Right lobe of liver (tissue), 6 donors: ENCODE data around the gene EPHA2. TPM values are rescaled to one million over a fixed set of nuclear protein-coding genes. Genes with fewer than 3 reads are reported as not detected.

Experiments used
- ATAC-seq, 4 donors: fragments of 200-7000 bp; cut with Tn5 transposase; one replicate each; pipeline ENCODE4 v1.9.1; 2020; ENCODE audit warnings: mild to moderate bottlenecking in 4 of 4, moderate library complexity in 4 of 4
- DNase-seq, 3 donors: peaks; one replicate each; pipeline ENCODE4 v3.0.0-alpha.2; 2020
- H3K27ac ChIP-seq, 3 donors: fragments of 200-600 bp; one replicate each; pipeline ENCODE4 v1.8.0; 2022
- H3K27me3 ChIP-seq, 2 donors: fragments of 200-600 bp; one replicate each; pipeline ENCODE4 v1.8.0; 2022
- H3K36me3 ChIP-seq, 4 donors: fragments of 200-600 bp; sonication (generic) in 1 of 4; one replicate each; pipeline versions ENCODE4 v1.5.1 to v1.8.0; 2017 to 2022; ENCODE audit warnings: control low read depth in 1 of 4
- H3K4me1 ChIP-seq, 4 donors: fragments of 200-600 bp; sonication (generic) in 1 of 4; one replicate each; pipeline versions ENCODE4 v1.5.1 to v1.8.0; 2017 to 2022; ENCODE audit warnings: control low read depth in 1 of 4
- H3K4me3 ChIP-seq, 3 donors: fragments of 200-600 bp; one replicate each; pipeline ENCODE4 v1.8.0; 2022
- H3K9me3 ChIP-seq, 4 donors: fragments of 200-600 bp; sonication (generic) in 1 of 4; one replicate each; pipeline versions ENCODE4 v1.5.1 to v1.8.0; 2017 to 2022; ENCODE audit warnings: control low read depth in 1 of 4
- POLR2A ChIP-seq: fragments of 450-650 bp; IDR thresholded peaks from one replicate; pipeline ENCODE4 v1.6.1; 2017; ENCODE audit warnings: antibody characterized with exemption, mild to moderate bottlenecking
- WGBS: methylation state at CpG from one replicate; pipeline ENCODE4 v1.1.6; 2018; ENCODE audit warnings: low coverage, low lambda C conversion rate; ENCODE audit not compliant: insufficient coverage; ENCODE audit errors: missing lambda C conversion rate; 5-methylcytosine and 5-hydroxymethylcytosine counted together
- intact Hi-C, 2 donors: fragments of 100-400 bp; cut with DNase I; formaldehyde crosslinking; loops; one replicate each; pipeline versions ENCODE4 v1.11.2 to v1.14.1; 2022
- total RNA-seq, 6 experiments: library from RNA; depleted of rRNA in 2 of 6; stranded (reverse); fragments of >200 nt in 2 of 6; fragmentation: NEBNext Ultra II Directional in 3 of 6; extraction: Animal tissue kit (Norgen Biotek cat#: 25700) in 3 of 6; gene quantifications; one replicate each; pipeline versions ENCODE4 v1.1.0 to v1.2.4, GENCODE V29; 2016 to 2023
- TF ChIP-seq, protein P1 (sequence below), 4 donors: fragments of 200-600 bp in 3 of 4; fragments of 450-650 bp in 1 of 4; IDR thresholded peaks; one replicate each; pipeline versions ENCODE4 v1.5.1 to v1.8.0; 2016 to 2022; ENCODE audit warnings: antibody characterized with exemption in 4 of 4, mild to moderate bottlenecking in 2 of 4
- donor health status: DM: no; HTN: yes; CAD: no.
- donor health status: DM: no; HTN: no; CAD: no.
- donor health status: DM: no; HTN: no; CAD: no.
- donor health status: DM: no; HTN: yes; CAD: no.
- donor health status: DM: no; HTN: yes; CAD: no.

Gene EPHA2
- total RNA-seq, 6 experiments from 2014 or later = 6.0 to 14.7 (median 10.8) TPM

DNA sequence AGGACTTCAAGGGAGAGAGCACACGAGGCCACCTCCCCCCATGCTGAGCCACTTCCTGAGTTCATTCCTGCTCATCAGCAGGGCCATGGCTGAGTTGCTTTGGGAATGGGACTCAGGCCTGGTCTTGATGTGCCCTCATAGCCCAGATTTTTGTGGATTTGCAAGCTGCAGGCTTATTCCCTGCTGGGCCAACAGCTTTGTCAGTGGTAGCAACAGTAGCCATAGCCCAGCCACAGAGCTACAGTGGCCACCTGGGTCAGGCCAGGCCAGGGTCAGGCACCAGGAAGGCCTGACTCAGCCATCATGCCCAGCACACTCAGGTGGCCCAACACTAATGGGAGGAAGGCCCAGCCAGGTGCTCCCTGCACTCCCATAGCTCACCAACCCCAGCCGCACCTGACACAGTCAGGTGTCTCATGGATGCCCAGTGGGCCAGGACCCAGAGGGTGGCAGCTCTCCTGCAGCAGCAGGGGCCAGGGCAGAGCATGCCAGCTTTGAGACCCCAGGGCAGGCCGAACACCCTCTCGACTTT, 33.5 kb downstream of the EPHA2 start:
- peaks cover 0 to 22% (median 3%) of the 10 kb centered on the region in 4 donors for H3K4me1 ChIP-seq
- no peak overlapping the region for H3K27ac ChIP-seq
- peaks cover 0 to 10% (median 4%) of the 10 kb centered on the region in 4 donors for H3K36me3 ChIP-seq
- WGBS = 60% methylated on average over 1 of the region's 4 CpGs
- H3K27me3 ChIP-seq = no peaks in the 10 kb centered on the region
- TF ChIP-seq POLR2A = no peak
- TF ChIP-seq, protein P1, sequence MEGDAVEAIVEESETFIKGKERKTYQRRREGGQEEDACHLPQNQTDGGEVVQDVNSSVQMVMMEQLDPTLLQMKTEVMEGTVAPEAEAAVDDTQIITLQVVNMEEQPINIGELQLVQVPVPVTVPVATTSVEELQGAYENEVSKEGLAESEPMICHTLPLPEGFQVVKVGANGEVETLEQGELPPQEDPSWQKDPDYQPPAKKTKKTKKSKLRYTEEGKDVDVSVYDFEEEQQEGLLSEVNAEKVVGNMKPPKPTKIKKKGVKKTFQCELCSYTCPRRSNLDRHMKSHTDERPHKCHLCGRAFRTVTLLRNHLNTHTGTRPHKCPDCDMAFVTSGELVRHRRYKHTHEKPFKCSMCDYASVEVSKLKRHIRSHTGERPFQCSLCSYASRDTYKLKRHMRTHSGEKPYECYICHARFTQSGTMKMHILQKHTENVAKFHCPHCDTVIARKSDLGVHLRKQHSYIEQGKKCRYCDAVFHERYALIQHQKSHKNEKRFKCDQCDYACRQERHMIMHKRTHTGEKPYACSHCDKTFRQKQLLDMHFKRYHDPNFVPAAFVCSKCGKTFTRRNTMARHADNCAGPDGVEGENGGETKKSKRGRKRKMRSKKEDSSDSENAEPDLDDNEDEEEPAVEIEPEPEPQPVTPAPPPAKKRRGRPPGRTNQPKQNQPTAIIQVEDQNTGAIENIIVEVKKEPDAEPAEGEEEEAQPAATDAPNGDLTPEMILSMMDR (IDR thresholded peaks at IDR 0.05) = no peak
- no peaks in the 10 kb centered on the region for H3K9me3 ChIP-seq
- ATAC-seq (peak; percentile 19 to 56 (median 34)), DNase-seq (no peak)
- intact Hi-C loops = no loop called here
- no peak overlapping the region for H3K4me3 ChIP-seq

DNA sequence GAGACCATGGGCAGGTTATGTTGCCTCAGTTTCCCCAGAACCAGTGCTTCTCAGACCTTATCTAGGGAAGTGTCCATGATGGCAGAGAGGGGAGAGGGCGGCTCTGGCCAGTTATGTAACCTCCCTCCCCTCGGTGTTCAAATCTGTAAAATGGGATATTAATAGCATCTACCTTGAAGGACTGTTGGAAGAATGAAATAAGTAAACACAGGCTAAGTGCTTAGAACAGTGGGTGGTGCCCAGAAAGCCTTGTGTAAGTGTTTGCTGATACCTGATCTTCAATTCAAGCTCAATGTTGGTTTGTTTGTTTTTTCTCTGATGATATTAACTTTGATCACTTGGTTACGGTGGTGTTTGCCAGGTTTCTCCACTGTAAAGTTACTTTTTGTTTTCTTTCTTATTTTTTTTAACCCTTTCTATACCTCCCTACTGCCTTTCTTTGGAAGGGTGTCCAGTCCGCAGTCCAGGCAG, 34.9 kb downstream of the EPHA2 start:
- intact Hi-C loops = no loop called here
- peak; percentile 14 to 65 (median 49) for ATAC-seq
- no peak for DNase-seq
- no peaks in the 10 kb centered on the region for H3K27me3 ChIP-seq
- 16% methylated on average over 2 of the region's 4 CpGs for WGBS
- H3K9me3 ChIP-seq = no peaks in the 10 kb centered on the region
- H3K4me1 ChIP-seq = peaks cover 0 to 25% (median 3%) of the 10 kb centered on the region in 4 donors
- H3K36me3 ChIP-seq = peaks cover 0 to 8% (median 2%) of the 10 kb centered on the region in 4 donors
- TF ChIP-seq POLR2A = no peak
- TF ChIP-seq, protein P1 (IDR thresholded peaks at IDR 0.05) = no peak
- H3K27ac ChIP-seq = no peak overlapping the region
- H3K4me3 ChIP-seq = no peak overlapping the region

DNA sequence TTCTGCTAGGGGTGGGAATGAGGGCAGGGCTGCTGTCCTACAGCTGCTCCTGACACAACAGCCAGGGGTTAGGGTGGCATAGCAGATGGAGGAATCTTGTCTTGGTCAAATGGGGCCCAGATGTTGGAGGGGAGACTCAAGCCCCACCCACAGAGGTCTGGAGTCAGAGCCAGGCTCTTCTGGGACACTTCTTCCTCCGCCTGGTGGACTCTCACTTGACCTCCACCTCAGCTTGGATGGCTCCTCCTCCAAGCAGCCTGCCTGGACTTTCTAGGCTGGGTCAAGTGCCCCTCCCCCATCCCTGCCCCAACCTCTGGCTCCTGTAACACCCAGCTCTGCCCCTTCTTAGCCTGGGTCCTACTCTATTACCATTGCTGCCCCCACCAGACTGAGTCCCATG, 35.5 kb downstream of the EPHA2 start:
- no peak for TF ChIP-seq POLR2A
- H3K9me3 ChIP-seq = no peaks in the 10 kb centered on the region
- no peak overlapping the region for H3K27ac ChIP-seq
- H3K4me3 ChIP-seq = no peak overlapping the region
- intact Hi-C loops = no loop called here
- peaks cover 0 to 8% (median 2%) of the 10 kb centered on the region in 4 donors for H3K36me3 ChIP-seq
- DNase-seq (no peak), ATAC-seq (peak in 1 of 4 donors; percentile 4)
- WGBS = no CpG with 5 or more reads among the region's 1 CpG
- H3K4me1 ChIP-seq = peaks cover 0 to 27% (median 3%) of the 10 kb centered on the region in 4 donors
- H3K27me3 ChIP-seq = no peaks in the 10 kb centered on the region

DNA sequence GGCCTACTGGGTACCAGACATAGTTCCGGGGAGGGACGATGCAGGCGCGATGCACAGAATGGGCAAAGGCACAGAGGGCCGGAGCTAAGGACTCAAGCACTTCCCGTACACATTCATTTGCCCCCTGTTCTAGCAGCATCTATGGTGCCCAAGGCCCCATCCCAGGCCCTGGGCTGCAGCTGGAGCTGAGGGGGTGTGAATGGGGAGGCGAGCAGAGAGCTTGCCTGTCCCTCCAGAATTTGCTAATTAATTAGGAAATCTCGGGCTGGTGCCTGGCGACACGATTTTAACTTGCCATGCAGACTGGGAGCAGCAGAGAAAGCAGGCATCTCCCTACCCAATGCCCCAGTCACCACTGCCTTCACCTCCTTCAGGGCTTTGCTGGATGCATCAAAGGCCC, 35.9 kb downstream of the EPHA2 start:
- peaks cover 0 to 7% (median 2%) of the 10 kb centered on the region in 4 donors for H3K36me3 ChIP-seq
- DNase-seq = no peak
- 80% methylated on average over 1 of the region's 10 CpGs for WGBS
- peaks cover 0 to 27% (median 3%) of the 10 kb centered on the region in 4 donors for H3K4me1 ChIP-seq
- H3K27me3 ChIP-seq = no peaks in the 10 kb centered on the region
- no peak for TF ChIP-seq POLR2A
- TF ChIP-seq, protein P1 (IDR thresholded peaks at IDR 0.05) = no peak
- intact Hi-C loops = no loop called here
- no peak for ATAC-seq
- H3K27ac ChIP-seq = no peak overlapping the region
- no peak overlapping the region for H3K4me3 ChIP-seq
- no peaks in the 10 kb centered on the region for H3K9me3 ChIP-seq

DNA sequence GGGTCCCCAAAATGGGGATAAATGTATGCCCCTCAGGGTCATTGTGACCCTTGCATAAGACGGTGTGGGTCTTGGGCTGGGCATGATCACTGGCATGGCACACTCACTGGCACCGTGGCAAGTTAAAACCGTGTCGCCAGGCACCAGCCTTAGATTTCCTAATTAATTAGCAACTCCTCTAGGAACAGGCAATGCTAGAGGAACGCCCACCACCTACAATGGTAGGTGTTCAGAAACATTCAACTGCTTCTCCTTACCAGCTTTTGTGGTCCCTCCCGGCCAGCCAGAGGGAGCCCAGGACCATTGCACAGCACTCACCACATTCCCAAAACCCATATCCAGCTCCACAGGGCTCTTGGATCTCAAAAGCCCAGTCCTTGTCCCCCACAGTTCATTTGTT, 36.4 kb downstream of the EPHA2 start:
- Histone ChIP-seq H3K4me1 (peaks cover 0 to 27% (median 3%) of the 10 kb centered on the region in 4 donors), H3K9me3 (no peaks in the 10 kb centered on the region), H3K27ac (no peak overlapping the region), H3K27me3 (no peaks in the 10 kb centered on the region), H3K4me3 (no peak overlapping the region), H3K36me3 (peaks cover 0 to 4% (median 1%) of the 10 kb centered on the region in 4 donors)
- intact Hi-C loops = no loop called here
- no peak for ATAC-seq
- no peak for DNase-seq
- WGBS = 93% methylated on average over 2 of the region's 6 CpGs
- TF ChIP-seq, protein P1 (IDR thresholded peaks at IDR 0.05) = no peak
- TF ChIP-seq POLR2A = no peak
